Measurements from ENCODE around the gene HLF.

The HLF gene

GRCh38 chr17:55368706-55369105, 103.9 kb downstream of the HLF start:
- DNase-seq: no peak
